NT2/D1 (cell line): ENCODE results near the gene EFCAB5.

Experiments used
- SUZ12 ChIP-seq: IDR thresholded peaks from 2 replicates; pipeline ENCODE4 v1.6.1; 2011; ENCODE audit not compliant: insufficient read length, insufficient read depth; ENCODE audit errors: extremely low read depth
- YY1 ChIP-seq: IDR thresholded peaks from 2 replicates; pipeline ENCODE4 v1.6.1; 2011; ENCODE audit not compliant: insufficient read length, insufficient read depth

DNA sequence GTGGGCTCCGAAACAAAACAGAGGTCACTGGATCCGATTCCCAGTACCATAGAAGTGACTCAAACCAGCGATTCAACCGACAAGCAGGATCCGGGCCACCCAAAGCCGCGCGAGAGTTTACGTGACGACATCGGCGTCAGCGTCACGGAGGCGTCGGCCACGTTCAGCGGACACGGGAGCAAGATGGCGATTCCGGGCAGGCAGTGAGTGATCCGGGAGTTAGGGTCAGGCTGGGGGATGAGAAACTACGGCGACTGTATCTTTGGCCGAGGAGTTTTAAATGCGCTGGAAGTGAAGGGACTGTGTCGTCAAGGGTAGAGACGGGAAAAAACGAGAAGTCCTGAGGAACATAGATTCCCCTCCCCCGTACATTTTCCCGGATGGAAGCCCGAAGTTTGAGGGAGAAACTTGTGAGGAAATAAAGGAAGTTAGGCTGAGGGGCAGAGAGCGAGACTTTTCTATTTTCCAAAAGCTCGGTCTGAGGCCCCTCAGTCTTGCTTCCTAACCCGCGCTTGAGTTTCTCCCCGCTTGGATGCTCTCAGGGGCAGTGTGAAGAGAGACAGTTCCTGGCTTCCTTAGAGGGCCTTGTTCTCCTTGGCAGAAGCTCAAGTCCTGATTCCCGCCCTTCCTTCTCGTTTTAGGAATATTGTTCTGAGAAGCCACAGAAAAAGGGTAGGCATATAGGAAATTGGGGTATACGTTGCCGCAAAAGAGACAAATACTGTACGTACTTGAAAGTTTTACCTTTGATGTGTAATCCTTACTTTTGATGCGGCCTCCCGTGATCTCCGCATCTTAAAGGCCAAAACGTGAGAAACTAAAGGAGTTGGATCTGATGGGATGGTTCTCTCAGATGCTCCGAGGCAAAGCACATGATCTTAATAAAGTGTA lies 175.5 kb downstream of the EFCAB5 start, which contains the start of gene NSRP1:
- peak; percentile 83 for TF ChIP-seq YY1
- TF ChIP-seq SUZ12 = no peak
